SK-N-SH (cell line): ENCODE data around the gene SCN4B.

Experiments
- CHD2 ChIP-seq: fragments of 150-350 bp; IDR thresholded peaks from 2 replicates; pipeline ENCODE4 v1.6.1; 2018; ENCODE audit warnings: low read length; ENCODE audit not compliant: partially characterized antibody
- EP300 ChIP-seq, 2 experiments: IDR thresholded peaks; 2 replicates each; pipeline versions ENCODE4 v1.4.0 to v1.6.1; 2012; ENCODE audit warnings: borderline replicate concordance in 1 of 2, low read depth in 1 of 2, low read length in 1 of 2
- EZH2phosphoT487 ChIP-seq: fragments of 200-600 bp; sonication (generic); IDR thresholded peaks from 2 replicates; pipeline ENCODE4 v1.6.1; 2017; ENCODE audit warnings: low read depth, mixed run types, mild to moderate bottlenecking, antibody characterized with exemption, moderate library complexity, borderline replicate concordance
- JUND ChIP-seq: IDR thresholded peaks from 2 replicates; pipeline ENCODE4 v1.4.0; 2012
- POLR2AphosphoS5 ChIP-seq: IDR thresholded peaks from 2 replicates; pipeline ENCODE4 v1.6.1; 2012; ENCODE audit warnings: low read depth, low read length
- RAD21 ChIP-seq: IDR thresholded peaks from 2 replicates; pipeline ENCODE4 v1.6.1; 2012; ENCODE audit warnings: mild to moderate bottlenecking, low read length
- RCOR1 ChIP-seq: fragments of 150-350 bp; IDR thresholded peaks from 2 replicates; pipeline ENCODE4 v1.6.1; 2017; ENCODE audit warnings: antibody characterized with exemption, low read length
- SIN3A ChIP-seq: IDR thresholded peaks from 2 replicates; pipeline ENCODE4 v1.6.1; 2012; ENCODE audit warnings: low read depth, mild to moderate bottlenecking, low read length, moderate library complexity, borderline replicate concordance
- SMC3 ChIP-seq: IDR thresholded peaks from 2 replicates; pipeline ENCODE4 v1.6.1; 2012; ENCODE audit warnings: low read depth, low read length, improper control_type of control experiment
- TF ChIP-seq, protein P1 (sequence below): fragments of 200-600 bp; sonication (generic); IDR thresholded peaks from 2 replicates; pipeline ENCODE4 v1.6.1; 2017; ENCODE audit warnings: antibody characterized with exemption, mild to moderate bottlenecking, moderate library complexity
- TF ChIP-seq, protein P2 (sequence below): IDR thresholded peaks from 2 replicates; pipeline ENCODE4 v1.6.1; 2012; ENCODE audit warnings: mild to moderate bottlenecking, low read depth, low read length, moderate library complexity
- TF ChIP-seq, protein P3 (sequence below): fragments of 150-350 bp; IDR thresholded peaks from 2 replicates; pipeline ENCODE4 v1.6.1; 2017; ENCODE audit warnings: antibody characterized with exemption, low read length, low read depth, borderline replicate concordance
- TF ChIP-seq, protein P4 (sequence below): IDR thresholded peaks from 2 replicates; pipeline ENCODE4 v1.4.0; 2012; ENCODE audit warnings: low read depth, borderline replicate concordance

DNA sequence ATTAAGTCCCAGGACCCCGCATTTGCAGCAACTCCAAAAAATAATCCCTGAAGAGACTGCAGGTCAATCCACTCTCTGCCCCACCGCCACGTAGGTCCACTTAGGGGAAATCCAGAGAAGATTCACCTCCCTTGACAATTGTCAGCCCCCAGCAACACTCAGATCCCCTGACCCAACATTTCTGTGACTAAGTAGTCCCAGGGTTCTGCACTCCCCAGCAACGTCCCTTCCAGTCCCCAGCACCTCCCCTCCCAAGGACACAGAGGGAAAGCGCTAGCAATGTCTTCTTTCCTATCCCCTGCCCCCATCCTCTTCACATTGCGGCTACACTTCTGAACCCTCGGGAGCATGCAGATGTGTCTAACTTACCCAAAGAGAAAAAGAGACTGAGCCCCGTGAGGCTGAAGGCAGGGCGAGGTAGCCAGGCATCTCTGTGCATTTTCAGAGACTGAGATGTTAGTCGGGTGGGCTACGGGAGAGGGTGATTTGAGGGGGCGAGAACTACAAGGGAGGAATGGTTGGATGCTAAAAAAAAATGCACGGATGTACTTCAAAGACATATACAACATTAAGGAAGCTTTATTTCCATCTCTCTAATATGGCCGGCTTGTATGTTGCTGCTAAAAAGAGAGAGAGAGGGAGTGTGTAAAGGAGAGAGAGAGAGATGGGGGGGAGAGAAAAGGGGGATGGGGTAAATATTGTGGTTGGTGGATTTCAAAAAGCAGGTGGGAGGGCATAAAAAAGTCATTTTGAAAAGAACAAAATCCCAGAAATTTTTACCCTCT is 23.6 kb upstream of the SCN4B start, which contains the start of gene SCN2B:
- TF ChIP-seq, protein P1, sequence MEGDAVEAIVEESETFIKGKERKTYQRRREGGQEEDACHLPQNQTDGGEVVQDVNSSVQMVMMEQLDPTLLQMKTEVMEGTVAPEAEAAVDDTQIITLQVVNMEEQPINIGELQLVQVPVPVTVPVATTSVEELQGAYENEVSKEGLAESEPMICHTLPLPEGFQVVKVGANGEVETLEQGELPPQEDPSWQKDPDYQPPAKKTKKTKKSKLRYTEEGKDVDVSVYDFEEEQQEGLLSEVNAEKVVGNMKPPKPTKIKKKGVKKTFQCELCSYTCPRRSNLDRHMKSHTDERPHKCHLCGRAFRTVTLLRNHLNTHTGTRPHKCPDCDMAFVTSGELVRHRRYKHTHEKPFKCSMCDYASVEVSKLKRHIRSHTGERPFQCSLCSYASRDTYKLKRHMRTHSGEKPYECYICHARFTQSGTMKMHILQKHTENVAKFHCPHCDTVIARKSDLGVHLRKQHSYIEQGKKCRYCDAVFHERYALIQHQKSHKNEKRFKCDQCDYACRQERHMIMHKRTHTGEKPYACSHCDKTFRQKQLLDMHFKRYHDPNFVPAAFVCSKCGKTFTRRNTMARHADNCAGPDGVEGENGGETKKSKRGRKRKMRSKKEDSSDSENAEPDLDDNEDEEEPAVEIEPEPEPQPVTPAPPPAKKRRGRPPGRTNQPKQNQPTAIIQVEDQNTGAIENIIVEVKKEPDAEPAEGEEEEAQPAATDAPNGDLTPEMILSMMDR = no peak
- TF ChIP-seq, protein P2, sequence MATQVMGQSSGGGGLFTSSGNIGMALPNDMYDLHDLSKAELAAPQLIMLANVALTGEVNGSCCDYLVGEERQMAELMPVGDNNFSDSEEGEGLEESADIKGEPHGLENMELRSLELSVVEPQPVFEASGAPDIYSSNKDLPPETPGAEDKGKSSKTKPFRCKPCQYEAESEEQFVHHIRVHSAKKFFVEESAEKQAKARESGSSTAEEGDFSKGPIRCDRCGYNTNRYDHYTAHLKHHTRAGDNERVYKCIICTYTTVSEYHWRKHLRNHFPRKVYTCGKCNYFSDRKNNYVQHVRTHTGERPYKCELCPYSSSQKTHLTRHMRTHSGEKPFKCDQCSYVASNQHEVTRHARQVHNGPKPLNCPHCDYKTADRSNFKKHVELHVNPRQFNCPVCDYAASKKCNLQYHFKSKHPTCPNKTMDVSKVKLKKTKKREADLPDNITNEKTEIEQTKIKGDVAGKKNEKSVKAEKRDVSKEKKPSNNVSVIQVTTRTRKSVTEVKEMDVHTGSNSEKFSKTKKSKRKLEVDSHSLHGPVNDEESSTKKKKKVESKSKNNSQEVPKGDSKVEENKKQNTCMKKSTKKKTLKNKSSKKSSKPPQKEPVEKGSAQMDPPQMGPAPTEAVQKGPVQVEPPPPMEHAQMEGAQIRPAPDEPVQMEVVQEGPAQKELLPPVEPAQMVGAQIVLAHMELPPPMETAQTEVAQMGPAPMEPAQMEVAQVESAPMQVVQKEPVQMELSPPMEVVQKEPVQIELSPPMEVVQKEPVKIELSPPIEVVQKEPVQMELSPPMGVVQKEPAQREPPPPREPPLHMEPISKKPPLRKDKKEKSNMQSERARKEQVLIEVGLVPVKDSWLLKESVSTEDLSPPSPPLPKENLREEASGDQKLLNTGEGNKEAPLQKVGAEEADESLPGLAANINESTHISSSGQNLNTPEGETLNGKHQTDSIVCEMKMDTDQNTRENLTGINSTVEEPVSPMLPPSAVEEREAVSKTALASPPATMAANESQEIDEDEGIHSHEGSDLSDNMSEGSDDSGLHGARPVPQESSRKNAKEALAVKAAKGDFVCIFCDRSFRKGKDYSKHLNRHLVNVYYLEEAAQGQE = no peak
- TF ChIP-seq, protein P3, sequence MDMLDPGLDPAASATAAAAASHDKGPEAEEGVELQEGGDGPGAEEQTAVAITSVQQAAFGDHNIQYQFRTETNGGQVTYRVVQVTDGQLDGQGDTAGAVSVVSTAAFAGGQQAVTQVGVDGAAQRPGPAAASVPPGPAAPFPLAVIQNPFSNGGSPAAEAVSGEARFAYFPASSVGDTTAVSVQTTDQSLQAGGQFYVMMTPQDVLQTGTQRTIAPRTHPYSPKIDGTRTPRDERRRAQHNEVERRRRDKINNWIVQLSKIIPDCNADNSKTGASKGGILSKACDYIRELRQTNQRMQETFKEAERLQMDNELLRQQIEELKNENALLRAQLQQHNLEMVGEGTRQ = no peak
- TF ChIP-seq EZH2phosphoT487 (no peak), SIN3A (no peak), SMC3 (no peak), POLR2AphosphoS5 (no peak), EP300 (IDR thresholded peaks at IDR 0.05; ENCODE audit: borderline replicate concordance in 1 of 2, low read depth in 1 of 2, low read length in 1 of 2) (no peak), RAD21 (no peak), CHD2 (no peak), RCOR1 (no peak), JUND (no peak)
- TF ChIP-seq, protein P4, sequence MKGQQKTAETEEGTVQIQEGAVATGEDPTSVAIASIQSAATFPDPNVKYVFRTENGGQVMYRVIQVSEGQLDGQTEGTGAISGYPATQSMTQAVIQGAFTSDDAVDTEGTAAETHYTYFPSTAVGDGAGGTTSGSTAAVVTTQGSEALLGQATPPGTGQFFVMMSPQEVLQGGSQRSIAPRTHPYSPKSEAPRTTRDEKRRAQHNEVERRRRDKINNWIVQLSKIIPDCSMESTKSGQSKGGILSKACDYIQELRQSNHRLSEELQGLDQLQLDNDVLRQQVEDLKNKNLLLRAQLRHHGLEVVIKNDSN = no peak
